HG02798 (cell line): ENCODE measurements around the gene SOST.
A peak's percentile ranks its signal among the peaks of the same experiment; 100 is the strongest.

Source experiments
- ATAC-seq: cut with Tn5 transposase; IDR thresholded peaks from one replicate; pipeline ENCODE4 v1.9.1; 2021; ENCODE audit warnings: mild to moderate bottlenecking; ENCODE audit not compliant: unreplicated experiment, poor library complexity

The SOST gene

DNA sequence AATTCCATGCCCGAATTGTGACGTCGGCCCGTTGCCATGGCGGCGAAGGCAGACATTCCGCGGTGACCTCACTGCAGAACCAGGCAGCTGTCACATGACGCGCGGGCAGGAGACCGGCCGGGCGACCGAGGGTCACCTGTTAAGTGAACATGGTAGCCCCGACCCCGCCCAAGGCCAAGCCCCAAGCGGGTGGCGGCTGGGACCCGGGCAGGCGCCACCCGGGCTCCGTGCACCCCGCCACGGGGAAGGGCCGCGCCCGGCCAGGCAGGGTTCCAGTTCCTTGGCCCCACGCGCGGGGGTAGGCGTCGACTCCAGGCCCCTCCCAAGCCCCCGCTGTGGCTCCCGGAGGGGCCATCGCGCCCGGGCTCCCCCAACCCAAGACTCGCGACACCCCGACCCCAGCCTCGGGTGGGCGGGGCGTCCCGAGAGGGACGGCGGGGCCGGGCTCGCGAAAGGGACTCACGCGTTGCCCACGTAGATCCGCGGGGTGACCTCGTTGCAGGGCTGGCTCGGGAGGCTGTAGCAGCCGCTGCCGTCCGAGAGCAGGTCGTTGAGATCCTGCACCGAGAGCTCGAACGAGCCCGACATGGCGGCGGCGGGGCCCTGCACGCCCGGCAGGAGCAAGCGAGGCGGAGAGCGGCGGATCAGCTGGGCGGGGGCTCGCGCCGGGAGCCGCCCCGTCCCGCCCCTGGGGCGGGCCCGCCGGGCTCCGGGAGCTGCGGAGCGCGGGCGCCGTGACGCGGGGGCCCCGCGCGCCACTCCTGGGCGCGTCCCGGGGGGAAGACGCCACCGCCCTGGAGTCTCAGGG, 19.9 kb upstream of the SOST start, which contains the start of gene DUSP3:
DUSP3 (minus strand) TSS at position 641 of the 808 bp plus-strand sequence; CDS start at position 588, 53 bp downstream.
- ATAC-seq, result peak; percentile 84

DNA sequence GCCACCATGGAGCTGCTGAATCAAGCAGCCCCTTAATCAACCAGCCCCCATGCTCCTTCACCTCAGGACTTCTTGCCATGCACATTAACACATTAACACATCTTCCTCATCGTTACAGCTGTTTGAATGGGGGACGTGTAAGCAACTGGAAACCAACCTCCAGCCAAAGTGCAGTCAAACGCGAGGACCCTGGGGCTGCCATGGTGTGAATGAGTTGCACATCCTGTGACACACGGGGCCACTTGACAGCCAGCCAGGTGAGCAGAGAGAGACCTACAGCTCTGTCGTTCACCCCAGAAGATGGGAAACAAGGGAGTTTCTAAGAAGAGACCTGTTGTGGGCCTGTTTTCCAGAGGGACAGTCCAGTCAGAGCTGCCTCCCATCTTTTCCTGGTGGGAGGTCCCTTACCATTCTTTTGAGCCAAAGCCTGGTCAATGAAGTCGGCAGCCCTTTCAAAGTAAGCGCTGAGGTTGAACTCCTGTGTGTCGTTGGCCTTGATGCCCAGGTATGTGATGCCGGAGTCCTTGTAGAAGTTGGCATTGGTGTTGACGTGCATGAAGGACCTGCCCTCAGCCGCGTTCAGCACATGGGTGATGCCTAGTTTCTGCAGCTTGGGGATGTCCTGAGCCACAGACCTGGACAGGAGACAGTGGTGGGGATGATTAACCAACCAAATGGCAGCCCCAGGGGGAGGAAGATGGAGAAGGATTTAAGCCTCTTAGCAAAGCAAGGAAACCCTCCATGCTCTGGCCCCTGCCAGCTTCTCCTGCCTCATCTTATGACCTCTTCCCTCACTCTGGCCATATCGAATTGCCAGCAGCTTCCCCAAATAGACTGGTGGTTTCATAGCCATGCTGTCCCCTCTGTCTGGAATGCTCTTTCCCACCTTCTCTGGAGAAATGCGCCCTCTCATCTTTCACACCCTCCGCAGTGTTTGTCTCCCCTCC, 16.0 kb upstream of the SOST start:
- no peak for ATAC-seq

DNA sequence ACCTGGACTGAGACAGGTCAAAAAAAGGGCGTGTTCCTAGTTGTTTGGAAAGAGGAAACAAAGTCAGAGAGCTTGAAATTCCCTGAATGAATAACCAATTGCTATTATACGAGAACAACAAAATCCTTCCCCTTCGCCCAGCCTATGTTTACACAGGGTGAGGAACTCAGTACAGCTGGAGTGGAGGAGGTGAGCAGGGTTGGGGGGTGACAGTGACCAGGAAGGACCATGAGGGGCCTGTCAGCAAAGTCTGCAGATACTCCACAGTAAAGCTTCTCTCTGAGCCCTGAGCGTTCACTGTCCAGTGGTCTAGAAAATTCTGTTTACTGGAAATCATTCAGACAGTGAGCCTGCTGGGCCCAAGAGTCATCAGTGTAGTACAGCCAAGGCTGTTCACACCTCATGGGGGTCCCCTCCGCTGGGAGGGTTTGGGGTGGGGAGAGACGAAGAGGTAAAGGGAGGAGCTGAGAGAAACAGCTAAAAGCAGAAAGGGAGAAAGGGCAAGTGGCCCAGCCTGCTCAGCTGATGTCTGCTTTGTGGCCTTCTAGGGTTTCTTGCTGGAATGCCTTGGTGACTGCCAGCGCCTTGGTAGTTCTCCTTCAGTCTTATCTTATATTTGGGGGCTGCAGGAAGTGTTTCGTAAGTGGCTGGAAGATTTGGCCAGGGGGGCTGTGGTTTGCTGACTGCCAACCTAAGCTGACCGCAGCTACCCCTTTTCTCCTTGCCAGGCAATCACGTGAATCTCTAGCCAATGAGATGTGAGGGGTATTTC, 14.5 kb upstream of the SOST start:
- ATAC-seq, result no peak

DNA sequence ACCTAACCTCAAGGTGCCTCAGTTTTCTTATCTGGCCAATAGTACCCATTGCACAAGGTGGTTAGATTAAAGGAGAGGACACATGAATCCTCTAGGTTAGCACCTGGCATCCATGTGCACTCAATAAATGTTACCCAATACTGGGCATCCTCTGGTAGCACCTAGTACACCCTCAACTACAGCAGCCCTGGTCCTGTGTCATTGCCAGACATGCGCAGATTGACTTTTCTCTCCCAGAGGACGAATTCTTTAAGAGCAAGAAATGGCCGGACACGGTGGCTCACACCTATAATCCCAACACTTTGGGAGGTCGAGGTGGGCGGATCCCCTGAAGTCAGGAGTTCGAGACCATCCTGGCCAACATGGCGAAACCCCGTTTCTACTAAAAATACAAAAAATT, 12.9 kb upstream of the SOST start:
- ATAC-seq, result no peak

DNA sequence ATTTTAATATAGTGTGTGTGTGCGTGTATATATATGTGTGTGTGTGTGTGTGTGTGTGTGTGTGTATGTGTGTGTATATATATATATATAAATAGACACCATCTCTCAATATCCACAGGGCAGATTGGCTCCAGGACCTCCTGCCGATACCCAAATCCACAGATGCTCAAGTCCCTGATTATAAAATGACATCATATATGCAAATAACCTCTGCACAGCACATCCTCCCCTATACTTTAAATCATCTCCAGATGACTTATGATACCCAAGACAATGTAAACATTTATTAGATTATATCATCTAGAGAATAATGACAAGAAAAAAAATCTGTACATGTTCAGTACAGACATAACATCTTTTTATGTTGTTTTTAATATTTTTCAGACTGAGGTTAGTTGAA, 12.4 kb upstream of the SOST start:
- no peak for ATAC-seq

DNA sequence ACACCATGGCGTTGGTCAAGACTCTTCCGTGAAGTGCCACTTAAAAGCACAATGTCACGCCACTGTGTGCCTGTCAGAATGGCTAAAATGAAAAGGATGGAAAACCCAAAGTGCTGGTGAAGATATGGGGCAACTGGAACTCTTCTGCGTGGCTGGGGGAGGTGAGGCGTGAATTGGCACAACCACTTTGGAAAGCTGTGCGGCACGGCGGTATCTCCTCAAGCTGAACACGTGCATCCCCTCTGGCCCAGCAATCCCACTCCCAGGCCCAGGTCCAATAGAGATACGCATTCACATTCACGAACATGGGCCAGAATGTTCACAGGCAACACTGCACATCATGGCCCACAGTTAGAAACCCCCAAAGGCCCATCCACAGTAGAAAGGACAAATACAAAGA, 11.3 kb upstream of the SOST start:
- ATAC-seq, result no peak

DNA sequence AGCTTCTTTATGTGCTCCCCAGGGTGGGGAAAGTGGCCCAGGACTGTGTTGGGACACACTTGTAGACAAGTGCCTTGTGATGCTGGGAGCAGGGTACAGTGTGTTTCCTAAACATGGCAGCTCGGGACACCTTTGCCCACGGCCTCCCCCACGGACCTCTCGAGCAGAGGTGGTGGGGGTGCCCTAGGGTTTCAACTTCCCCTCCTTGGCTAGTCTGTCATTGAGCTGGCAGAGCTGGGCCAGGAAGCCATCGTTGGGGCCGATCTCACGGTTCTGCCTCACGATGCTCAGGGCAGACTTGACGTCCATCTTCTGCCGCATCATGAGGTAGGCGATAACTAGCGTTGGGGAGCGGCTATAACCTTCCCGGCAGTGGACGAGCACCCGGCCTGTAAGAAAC, 10.8 kb upstream of the SOST start:
- ATAC-seq, result no peak

DNA sequence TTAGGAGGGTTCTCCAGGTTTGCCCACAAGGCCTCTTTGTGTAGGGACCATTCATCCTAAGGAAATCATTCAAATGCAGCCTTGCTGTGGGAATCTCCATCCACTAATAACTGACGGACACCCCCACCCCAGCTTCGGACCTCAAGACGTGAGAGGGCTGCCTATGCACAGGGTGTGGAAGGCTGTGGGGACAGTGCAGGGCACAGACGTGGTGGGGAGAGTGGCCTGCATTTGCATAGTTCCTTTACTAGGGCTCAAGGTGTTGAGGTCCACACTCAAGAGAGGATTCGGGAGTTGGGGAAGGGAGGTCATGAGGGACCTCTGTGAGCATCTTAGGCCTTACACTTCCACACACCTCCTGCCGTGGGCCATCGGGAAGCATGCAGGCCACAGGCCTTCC, 10.4 kb upstream of the SOST start:
- ATAC-seq, result no peak

DNA sequence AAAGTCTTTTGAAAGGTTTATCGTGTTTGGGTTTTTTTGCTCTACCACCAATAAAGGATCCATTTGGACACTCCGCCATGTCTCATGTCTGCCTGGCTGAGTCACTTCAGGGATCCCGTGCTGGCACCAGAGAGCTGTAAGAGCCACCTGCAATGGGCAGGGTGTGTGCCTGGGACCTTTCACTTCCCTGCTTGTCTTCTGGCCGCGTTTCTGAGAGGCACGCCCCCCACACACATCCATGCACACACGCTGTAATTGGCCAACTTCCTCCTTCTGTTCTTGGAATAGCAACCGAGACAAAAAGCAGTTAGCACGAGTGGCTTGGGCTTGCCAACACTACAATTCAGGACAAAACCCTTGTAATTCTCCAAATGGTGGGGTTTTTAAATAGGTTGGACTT, 9.8 kb upstream of the SOST start:
- no peak for ATAC-seq

DNA sequence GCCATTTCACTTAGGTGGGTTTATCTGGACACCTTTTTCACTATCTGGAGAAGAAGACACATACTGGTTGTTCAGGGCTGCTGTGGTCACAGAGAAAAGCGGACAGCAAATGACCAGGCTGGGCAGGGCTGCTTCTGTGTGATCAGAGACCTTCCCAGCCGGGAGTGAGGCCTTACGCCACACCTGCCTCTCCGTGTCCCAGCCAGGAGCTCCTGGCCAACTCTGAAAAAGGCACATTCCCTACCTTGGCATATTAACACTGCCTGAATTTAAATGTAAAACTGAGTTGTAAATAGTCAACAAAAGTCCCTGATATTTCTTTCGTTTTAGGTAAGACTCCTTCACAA, 9.1 kb upstream of the SOST start:
- ATAC-seq, result no peak

DNA sequence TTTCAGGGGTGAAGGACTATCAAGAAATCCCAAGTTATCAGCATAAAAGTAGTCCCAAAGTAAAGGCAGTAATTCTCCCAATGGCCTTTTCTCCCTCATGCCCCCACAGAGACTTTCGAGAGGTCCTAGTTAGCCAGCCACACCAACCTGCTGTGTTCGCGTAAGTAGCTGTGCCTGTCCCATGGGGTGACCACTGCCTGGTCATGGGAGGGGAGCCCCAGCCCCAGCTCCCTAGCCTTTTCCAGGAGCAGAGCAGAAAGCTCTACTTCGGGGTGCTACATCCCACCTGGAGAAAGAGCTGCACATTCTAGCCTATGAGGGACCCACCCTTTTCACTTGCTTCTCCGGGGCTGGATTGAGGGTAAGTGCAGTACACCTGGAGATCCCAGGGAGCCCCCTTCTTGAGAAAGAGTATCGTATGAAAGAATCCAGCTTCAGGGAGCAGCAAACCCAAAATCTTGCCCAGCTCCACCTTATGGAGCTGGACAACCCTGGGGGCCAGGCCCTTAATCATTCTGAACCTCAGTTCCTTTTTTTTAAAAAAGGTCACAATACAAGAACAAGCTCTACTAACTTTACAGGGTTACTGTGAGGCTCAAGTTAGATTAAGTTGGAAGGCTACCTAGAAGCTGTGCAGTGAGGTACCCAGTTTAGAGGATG, 8.6 kb upstream of the SOST start:
- ATAC-seq, result no peak

DNA sequence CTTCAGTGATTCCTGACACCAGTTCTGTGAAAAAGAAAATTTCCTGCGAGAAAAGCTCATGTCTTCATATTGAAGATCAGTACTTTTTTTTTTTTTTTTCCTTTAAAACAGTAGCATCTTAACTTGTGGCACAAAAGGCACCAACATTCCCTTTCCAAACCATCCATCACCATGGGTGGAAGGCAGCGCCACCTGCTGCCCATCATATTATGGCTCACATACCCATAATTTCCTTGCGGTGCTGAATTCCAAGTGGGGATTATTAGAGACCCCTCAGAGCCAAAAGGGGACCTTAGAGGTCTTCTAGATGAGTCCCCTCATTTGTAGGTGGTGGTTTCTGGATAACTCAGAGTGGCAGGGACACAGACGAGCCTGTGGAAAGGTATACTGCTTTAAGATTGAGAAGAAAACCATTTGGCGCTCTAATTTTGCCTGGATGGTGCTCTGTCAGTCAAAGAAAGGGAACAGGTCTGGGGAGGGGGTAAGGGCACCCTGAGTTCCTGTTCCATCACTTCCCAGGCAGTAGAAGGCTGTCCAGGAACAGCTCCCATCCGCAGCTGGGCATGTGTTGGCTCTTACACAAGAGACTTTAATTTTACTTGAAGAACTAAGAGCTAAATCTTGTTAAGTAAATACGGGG, 7.9 kb upstream of the SOST start:
- no peak for ATAC-seq

DNA sequence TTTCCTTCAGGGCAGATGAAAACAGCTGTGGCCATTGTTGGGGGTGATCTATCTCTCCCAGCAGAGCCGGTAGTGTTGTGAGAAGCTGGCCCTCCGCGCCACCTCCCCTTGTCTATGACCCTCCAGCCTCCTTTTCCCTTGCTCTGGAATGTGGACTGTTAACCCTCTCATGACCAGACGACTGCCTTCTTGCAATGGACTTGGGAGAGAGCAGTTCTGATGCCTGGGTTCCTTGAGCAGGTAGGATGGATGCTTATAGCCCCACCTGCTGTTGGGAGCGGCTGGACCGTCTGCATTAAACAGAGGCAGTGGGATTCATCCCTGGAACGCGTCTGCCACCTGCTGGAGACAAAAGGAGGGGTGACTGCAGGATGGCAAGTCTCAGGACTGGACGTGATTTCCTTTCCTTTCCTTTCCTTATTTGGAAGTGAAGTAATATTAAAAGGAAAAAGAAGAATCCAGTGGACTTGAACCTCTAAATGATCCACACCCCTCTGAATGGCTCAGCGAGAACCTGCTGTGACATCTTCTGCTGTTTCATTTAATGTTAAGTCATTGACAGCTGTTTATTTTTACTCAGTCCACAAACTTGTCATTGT, 1.8 kb upstream of the SOST start:
- peak; percentile 66 for ATAC-seq

DNA sequence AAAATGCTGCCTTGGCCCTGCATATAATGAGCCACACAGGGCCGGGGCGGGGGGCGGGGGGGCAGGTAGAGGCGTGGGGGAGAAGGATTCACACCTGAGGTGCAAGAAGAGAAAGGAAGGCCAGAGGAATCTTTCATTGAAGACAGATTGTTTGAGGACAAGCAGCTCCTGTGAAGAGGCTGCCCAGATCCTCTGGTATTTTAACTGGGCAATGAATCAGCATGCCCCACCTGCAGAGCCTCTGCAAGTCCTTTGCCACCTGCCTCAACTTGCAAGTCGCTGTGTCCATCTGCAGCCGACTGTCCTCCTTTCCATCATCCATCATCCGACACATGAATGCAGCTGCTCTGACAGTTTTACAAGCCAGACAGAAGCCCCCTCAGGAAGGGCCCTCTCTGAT, 1.2 kb upstream of the SOST start:
- ATAC-seq, result no peak

DNA sequence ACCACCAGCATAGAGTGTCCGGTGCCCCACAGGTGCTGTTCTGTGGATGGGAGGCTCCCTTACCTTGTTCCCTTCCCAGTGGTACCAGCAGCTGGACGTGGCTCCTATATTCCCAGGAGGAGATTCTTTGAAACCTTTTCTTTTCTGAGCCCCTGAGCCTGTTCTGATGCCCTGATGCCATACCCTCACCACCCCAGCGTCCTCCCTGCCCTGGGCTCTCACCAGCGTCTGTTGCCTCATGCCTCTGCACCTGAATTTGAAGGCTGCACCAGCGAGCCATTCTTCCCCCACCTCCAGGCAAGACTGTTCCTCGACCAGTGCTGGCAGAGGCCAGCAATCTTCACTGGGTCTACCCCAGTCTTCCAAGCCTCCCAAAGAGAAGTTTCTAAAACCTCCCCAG, 505 bp downstream of the SOST start:
- ATAC-seq, result no peak

DNA sequence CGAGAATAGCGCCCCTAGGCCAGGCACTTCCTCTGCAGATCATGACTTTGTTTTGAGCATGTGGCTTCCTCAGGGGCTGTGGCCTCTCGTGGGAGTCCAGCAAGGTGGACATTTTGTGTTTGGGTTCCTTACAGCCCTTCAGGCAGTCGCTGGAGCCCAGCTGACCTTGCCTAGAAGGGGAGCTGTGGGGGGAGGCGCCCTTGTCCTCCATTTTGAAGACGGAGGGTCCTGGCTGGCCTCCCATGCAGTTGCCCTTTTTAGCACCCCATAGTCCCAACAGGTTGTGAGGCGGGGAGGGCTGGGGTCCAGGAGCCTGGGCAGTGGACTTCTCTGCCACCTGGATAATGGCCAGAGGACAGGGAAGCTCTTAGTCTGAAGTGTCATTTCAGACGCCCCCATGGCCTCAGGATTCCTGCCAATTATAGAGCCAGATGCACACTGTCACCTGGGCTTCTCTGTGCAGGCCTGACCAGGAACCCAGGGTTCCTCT, 1.4 kb downstream of the SOST start:
- no peak for ATAC-seq

DNA sequence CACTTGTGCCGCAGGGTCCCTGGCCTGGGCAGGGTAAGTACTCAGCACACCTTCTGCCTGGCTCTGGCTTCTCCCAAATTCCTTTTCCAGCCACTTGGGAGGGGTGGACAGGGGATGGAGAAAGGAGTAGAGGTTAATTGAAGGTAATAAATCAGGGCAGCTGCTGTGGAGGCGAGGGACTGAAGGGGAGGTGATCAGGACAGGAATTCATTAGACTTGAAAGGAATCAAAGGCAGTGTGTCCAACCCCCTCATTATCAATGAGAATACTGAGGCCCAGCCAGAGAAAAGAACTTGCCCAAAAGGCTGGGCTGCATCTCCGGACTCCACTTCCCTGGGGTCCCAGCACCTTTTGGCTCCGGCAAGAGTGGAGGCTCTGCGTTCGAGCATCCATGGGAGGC, 2.4 kb downstream of the SOST start:
- no peak for ATAC-seq

DNA sequence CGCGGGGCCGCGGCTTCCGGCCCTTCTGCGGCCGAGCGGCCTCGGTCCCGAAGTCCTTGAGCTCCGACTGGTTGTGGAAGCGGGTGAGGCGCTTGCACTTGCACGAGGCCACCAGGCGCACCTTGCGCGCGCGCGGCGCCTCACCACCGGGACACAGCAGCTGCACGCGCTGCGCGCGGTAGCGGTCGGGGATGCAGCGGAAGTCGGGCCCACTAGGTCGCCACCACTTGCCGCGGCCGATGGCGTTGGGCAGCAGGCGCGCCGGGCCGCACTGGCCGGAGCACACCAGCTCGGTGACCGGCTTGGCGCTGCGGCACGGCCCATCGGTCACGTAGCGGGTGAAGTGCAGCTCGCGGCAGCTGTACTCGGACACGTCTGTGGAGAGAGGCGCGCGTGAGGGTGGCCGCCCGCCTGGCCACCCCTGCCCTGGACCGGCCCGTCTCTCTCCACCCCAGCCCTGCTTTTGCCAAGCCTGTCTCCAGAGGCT, 3.2 kb downstream of the SOST start:
- no peak for ATAC-seq

DNA sequence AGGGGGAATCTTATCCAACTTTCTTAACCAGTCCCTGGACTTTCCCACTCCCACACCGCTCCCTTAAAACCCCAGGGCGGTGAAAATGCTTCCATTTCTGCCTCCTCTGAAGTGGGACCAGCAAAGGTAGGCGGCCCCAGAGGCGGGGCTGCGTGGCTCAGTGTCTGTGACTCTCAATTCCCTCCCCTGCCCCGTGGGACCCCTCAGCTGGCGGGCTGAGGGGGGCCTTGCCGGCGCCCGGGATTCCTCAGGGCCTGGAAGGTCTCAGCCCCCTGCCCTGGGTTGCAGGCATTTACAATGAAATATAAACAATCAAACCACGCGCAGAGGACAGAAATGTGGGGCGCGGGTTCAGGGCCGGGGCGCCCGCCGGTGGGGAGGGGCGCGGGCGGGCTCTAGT, 3.6 kb downstream of the SOST start:
- no peak for ATAC-seq
